ENCODE data around the gene CCDC86.

The CCDC86 gene

GRCh38 chr11:60867871-60868681 lies 26.2 kb downstream of the CCDC86 start:
- H3K4me3 ChIP-seq (ENCODE audit: low read depth, low read length): no peak overlapping the region
- TF ChIP-seq MYC (IDR thresholded peaks at IDR 0.05; ENCODE audit: low read depth, low read length) (no peak), MAX (IDR thresholded peaks at IDR 0.05; ENCODE audit: low read depth, low read length) (no peak), POLR2A (IDR thresholded peaks at IDR 0.05; ENCODE audit: extremely low read depth, insufficient read length) (no peak)
- TF ChIP-seq, protein P1, sequence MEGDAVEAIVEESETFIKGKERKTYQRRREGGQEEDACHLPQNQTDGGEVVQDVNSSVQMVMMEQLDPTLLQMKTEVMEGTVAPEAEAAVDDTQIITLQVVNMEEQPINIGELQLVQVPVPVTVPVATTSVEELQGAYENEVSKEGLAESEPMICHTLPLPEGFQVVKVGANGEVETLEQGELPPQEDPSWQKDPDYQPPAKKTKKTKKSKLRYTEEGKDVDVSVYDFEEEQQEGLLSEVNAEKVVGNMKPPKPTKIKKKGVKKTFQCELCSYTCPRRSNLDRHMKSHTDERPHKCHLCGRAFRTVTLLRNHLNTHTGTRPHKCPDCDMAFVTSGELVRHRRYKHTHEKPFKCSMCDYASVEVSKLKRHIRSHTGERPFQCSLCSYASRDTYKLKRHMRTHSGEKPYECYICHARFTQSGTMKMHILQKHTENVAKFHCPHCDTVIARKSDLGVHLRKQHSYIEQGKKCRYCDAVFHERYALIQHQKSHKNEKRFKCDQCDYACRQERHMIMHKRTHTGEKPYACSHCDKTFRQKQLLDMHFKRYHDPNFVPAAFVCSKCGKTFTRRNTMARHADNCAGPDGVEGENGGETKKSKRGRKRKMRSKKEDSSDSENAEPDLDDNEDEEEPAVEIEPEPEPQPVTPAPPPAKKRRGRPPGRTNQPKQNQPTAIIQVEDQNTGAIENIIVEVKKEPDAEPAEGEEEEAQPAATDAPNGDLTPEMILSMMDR (IDR thresholded peaks at IDR 0.05; ENCODE audit: low read depth, low read length): no peak
- no peak for DNase-seq (ENCODE audit: low read depth)

DNA sequence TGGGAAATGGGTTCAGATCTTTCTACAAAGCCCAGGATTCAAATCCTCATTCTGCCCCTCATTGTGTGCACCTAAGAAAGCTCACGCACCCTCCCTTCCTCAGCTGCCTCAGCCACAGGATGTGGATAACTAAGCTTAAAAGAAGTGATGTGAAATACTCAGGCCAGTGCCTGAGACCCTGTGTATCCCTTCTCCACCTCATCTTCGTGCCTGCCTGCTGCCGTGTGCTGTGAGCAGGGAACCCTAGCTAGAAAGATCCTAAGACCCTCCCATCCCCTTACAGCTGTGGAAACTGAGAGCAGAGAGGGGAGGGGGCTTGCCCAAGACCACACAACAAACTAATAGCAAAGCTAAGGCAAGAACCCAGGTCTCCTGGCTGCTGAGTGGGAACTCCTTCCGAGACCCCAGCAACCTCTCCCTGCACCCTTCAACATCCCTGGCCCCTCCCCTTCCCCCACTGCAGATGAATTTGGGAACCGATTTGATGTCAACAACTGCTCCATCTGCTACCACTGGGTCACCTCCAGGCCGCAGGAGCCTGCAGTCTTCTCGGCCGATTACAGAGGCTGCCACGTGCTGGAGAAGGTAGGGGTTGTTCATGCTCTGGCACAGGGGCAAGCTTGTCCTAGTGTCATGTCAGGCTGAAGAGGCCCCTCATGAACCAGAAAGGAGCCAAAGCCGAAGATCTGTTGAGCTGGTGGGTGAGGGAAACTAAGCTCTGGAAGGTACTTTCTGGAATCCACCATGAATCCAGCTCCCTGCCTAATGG lies 27.0 kb downstream of the CCDC86 start:
- TF ChIP-seq, protein P1 (IDR thresholded peaks at IDR 0.05; ENCODE audit: low read depth, low read length): no peak
- TF ChIP-seq POLR2A (IDR thresholded peaks at IDR 0.05; ENCODE audit: extremely low read depth, insufficient read length) (no peak), MAX (IDR thresholded peaks at IDR 0.05; ENCODE audit: low read depth, low read length) (no peak), MYC (IDR thresholded peaks at IDR 0.05; ENCODE audit: low read depth, low read length) (no peak)
- no peak overlapping the region for H3K4me3 ChIP-seq (ENCODE audit: low read depth, low read length)
- DNase-seq (ENCODE audit: low read depth): no peak

DNA sequence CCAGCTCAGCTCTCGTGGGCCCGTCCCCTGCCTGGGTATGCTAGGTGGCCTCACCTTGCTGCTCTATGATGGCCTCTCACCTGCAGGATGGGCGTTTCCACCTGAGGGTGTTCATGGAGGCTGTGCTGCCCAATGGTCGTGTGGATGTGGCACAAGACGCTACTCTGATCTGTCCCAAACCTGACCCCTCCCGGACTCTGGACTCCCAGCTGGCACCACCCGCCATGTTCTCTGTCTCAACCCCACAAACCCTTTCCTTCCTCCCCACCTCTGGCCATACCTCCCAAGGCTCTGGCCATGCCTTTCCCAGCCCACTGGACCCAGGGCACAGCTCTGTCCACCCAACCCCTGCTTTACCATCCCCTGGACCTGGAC lies 27.5 kb downstream of the CCDC86 start:
- DNase-seq (ENCODE audit: low read depth): no peak
- no peak overlapping the region for H3K4me3 ChIP-seq (ENCODE audit: low read depth, low read length)
- TF ChIP-seq, protein P1 (IDR thresholded peaks at IDR 0.05; ENCODE audit: low read depth, low read length): no peak

DNA sequence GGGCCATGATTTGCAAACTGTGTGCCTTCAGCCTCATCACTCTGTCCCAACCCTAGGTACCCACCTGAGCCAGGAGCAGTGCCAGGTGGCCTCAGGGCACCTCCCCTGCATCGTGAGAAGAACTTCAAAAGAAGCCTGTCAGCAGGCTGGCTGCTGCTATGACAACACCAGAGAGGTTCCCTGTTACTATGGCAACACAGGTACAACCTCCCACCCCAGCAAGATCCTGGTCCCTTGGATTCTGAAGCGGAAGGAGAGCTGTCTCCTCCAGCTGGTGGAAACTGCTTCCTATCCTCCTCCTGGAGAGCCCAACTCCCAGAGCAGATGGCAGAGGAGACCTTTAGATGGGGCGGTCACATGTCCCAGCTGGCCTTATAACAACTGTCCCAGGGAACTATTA lies 28.4 kb downstream of the CCDC86 start:
- H3K4me3 ChIP-seq (ENCODE audit: low read depth, low read length): no peak overlapping the region
- TF ChIP-seq POLR2A (IDR thresholded peaks at IDR 0.05; ENCODE audit: extremely low read depth, insufficient read length) (no peak), MAX (IDR thresholded peaks at IDR 0.05; ENCODE audit: low read depth, low read length) (no peak), MYC (IDR thresholded peaks at IDR 0.05; ENCODE audit: low read depth, low read length) (no peak)
- TF ChIP-seq, protein P1 (IDR thresholded peaks at IDR 0.05; ENCODE audit: low read depth, low read length): no peak
- DNase-seq (ENCODE audit: low read depth): no peak

DNA sequence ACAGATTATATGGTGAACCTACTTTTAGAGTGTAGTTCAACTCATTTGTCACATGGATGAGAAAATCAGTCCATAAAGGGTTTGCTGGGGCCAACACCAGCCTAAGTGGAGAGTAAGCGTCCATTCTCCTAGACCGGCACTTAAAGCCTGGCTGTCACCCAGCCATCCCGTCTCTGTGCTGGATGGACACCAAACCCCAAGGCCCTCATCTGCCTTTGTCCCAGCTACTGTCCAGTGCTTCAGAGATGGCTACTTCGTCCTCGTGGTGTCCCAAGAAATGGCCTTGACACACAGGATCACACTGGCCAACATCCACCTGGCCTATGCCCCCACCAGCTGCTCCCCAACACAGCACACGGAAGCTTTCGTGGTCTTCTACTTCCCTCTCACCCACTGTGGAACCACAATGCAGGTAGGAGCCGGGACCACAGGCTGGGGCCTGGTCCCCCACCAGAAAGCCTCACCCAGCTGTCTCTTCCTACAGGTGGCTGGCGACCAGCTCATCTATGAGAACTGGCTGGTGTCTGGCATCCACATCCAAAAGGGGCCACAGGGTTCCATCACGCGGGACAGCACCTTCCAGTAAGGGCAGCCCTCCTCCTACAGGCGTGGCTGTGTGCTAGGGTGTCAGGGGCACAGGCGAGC lies 28.9 kb downstream of the CCDC86 start:
- no peak for DNase-seq (ENCODE audit: low read depth)
- no peak overlapping the region for H3K4me3 ChIP-seq (ENCODE audit: low read depth, low read length)
- TF ChIP-seq MAX (IDR thresholded peaks at IDR 0.05; ENCODE audit: low read depth, low read length) (no peak), MYC (IDR thresholded peaks at IDR 0.05; ENCODE audit: low read depth, low read length) (no peak), POLR2A (IDR thresholded peaks at IDR 0.05; ENCODE audit: extremely low read depth, insufficient read length) (no peak)
- TF ChIP-seq, protein P1 (IDR thresholded peaks at IDR 0.05; ENCODE audit: low read depth, low read length): no peak
